HepG2 (cell line): ENCODE results near the gene IMPDH2. TPM values are rescaled to one million over a fixed set of nuclear protein-coding genes. Genes with fewer than 3 reads are reported as not detected.

Experiments used
- AGO2 ChIP-seq: fragments of 200-400 bp; formaldehyde crosslinking; optimal IDR thresholded peaks from 2 replicates; pipeline ENCODE3; 2017; ENCODE audit warnings: mild to moderate bottlenecking, low read depth, low read length, moderate library complexity
- ARNT ChIP-seq: fragments of 450-650 bp; IDR thresholded peaks from 2 replicates; pipeline ENCODE4 v1.6.1; 2017
- CEBPG ChIP-seq: IDR thresholded peaks from 2 replicates; pipeline ENCODE4 v1.6.1; 2016
- DNMT1 ChIP-seq: sonication (generic); formaldehyde crosslinking; IDR thresholded peaks from 2 replicates; pipeline ENCODE4 v1.5.1; 2020; ENCODE audit warnings: mild to moderate bottlenecking, missing genetic modification reagents
- EHMT2 ChIP-seq: fragments of 200-600 bp; sonication (generic); IDR thresholded peaks from 2 replicates; pipeline ENCODE4 v1.7.0; 2017; ENCODE audit warnings: antibody characterized with exemption, low read depth, low read length, borderline replicate concordance
- GFI1 ChIP-seq: sonication (generic); formaldehyde crosslinking; IDR thresholded peaks from 2 replicates; pipeline ENCODE4 v1.5.0; 2020; ENCODE audit warnings: missing genetic modification reagents, mild to moderate bottlenecking, borderline replicate concordance
- PHF8 ChIP-seq: sonication (generic); formaldehyde crosslinking; IDR thresholded peaks from 2 replicates; pipeline ENCODE4 v1.5.0; 2020; ENCODE audit warnings: missing genetic modification reagents
- RXRB ChIP-seq: IDR thresholded peaks from 2 replicates; pipeline ENCODE4 v1.6.1; 2016; ENCODE audit warnings: borderline replicate concordance, missing genetic modification reagents, missing compliant biosample characterization
- SRY ChIP-seq: sonication (generic); formaldehyde crosslinking; IDR thresholded peaks from 2 replicates; pipeline ENCODE4 v1.8.0; 2022; ENCODE audit warnings: mild to moderate bottlenecking, missing genetic modification reagents
- TBX2 ChIP-seq: sonication (generic); formaldehyde crosslinking; IDR thresholded peaks from 2 replicates; pipeline ENCODE4 v1.5.0; 2020; ENCODE audit warnings: missing genetic modification reagents, mild to moderate bottlenecking, borderline replicate concordance
- YEATS4 ChIP-seq: sonication (generic); formaldehyde crosslinking; IDR thresholded peaks from 2 replicates; pipeline ENCODE4 v1.4.0; 2020; ENCODE audit warnings: missing genetic modification reagents, borderline replicate concordance
- ZFP82 ChIP-seq: sonication (generic); formaldehyde crosslinking; IDR thresholded peaks from 2 replicates; pipeline ENCODE4 v1.5.1; 2020; ENCODE audit warnings: mild to moderate bottlenecking, missing genetic modification reagents, borderline replicate concordance
- ZNF101 ChIP-seq: sonication (generic); formaldehyde crosslinking; IDR thresholded peaks from 2 replicates; pipeline ENCODE4 v1.4.0; 2020; ENCODE audit warnings: mild to moderate bottlenecking, low read depth, missing genetic modification reagents, borderline replicate concordance
- ZNF253 ChIP-seq: sonication (generic); formaldehyde crosslinking; IDR thresholded peaks from 2 replicates; pipeline ENCODE4 v1.8.0; 2022; ENCODE audit warnings: mild to moderate bottlenecking, missing genetic modification reagents, borderline replicate concordance
- ZNF333 ChIP-seq: sonication (generic); formaldehyde crosslinking; IDR thresholded peaks from 2 replicates; pipeline ENCODE4 v1.4.0; 2020; ENCODE audit warnings: mild to moderate bottlenecking, missing genetic modification reagents, borderline replicate concordance
- ZNF337 ChIP-seq: sonication (generic); formaldehyde crosslinking; IDR thresholded peaks from 2 replicates; pipeline ENCODE4 v1.5.1; 2020; ENCODE audit warnings: missing genetic modification reagents, low read depth, mild to moderate bottlenecking, borderline replicate concordance
- ZNF367 ChIP-seq: sonication (generic); formaldehyde crosslinking; IDR thresholded peaks from 2 replicates; pipeline ENCODE4 v1.4.0; 2020; ENCODE audit warnings: missing genetic modification reagents, borderline replicate concordance
- ZNF616 ChIP-seq: sonication (generic); formaldehyde crosslinking; IDR thresholded peaks from 2 replicates; pipeline ENCODE4 v1.5.0; 2020; ENCODE audit warnings: low read depth, mild to moderate bottlenecking, missing genetic modification reagents
- ZNF747 ChIP-seq: sonication (generic); formaldehyde crosslinking; IDR thresholded peaks from 2 replicates; pipeline ENCODE4 v1.8.1; 2023; ENCODE audit warnings: missing genetic modification reagents, mild to moderate bottlenecking, borderline replicate concordance
- ZNF761 ChIP-seq: sonication (generic); formaldehyde crosslinking; conservative IDR thresholded peaks from 2 replicates; pipeline ENCODE4 v1.4.0; 2020; ENCODE audit warnings: mild to moderate bottlenecking, missing genetic modification reagents
- ZSCAN29 ChIP-seq: sonication (generic); formaldehyde crosslinking; conservative IDR thresholded peaks from 2 replicates; pipeline ENCODE4 v1.4.0; 2020; ENCODE audit warnings: mild to moderate bottlenecking, missing genetic modification reagents
- ZSCAN30 ChIP-seq: sonication (generic); formaldehyde crosslinking; IDR thresholded peaks from 2 replicates; pipeline ENCODE4 v1.5.0; 2020; ENCODE audit warnings: mild to moderate bottlenecking, missing genetic modification reagents
- polyA plus RNA-seq, 8 experiments: library from polyadenylated mRNA; depleted of rRNA in 3 of 8; stranded (reverse) in 7 of 8; unstranded in 1 of 8; fragments of >200 nt; fragmentation: Illumina TruSeq in 4 of 8; extraction: Trizol in 4 of 8; gene quantifications; 2 replicates each; pipeline versions ENCODE4 v1.2.1 to v1.2.3, GENCODE V29; 2011 to 2016; ENCODE audit warnings: low read depth in 4 of 8, missing spikeins in 1 of 8, mixed read lengths in 1 of 8; ENCODE audit not compliant: insufficient read depth in 1 of 8
- total RNA-seq, 5 experiments: library from RNA; depleted of rRNA; stranded (reverse); fragments of >200 nt; fragmentation: Illumina TruSeq; extraction: Trizol; gene quantifications; 2 replicates each; pipeline ENCODE4 v1.2.3, GENCODE V29; 2016; ENCODE audit warnings: low read depth in 1 of 5
- TF ChIP-seq, protein P1 (sequence below): sonication (generic); formaldehyde crosslinking; IDR thresholded peaks from 2 replicates; pipeline ENCODE4 v1.4.0; 2020; ENCODE audit warnings: mild to moderate bottlenecking, missing genetic modification reagents
- TF ChIP-seq, protein P2 (sequence below): sonication (generic); formaldehyde crosslinking; IDR thresholded peaks from 2 replicates; pipeline ENCODE4 v1.4.0; 2020; ENCODE audit warnings: missing genetic modification reagents

IMPDH2 gene
- total and polyA plus RNA-seq, 2 of the 13 experiments (the other 11 are each of a cell fraction or from before 2014, with no cell fraction given), result 248 to 260 TPM

DNA sequence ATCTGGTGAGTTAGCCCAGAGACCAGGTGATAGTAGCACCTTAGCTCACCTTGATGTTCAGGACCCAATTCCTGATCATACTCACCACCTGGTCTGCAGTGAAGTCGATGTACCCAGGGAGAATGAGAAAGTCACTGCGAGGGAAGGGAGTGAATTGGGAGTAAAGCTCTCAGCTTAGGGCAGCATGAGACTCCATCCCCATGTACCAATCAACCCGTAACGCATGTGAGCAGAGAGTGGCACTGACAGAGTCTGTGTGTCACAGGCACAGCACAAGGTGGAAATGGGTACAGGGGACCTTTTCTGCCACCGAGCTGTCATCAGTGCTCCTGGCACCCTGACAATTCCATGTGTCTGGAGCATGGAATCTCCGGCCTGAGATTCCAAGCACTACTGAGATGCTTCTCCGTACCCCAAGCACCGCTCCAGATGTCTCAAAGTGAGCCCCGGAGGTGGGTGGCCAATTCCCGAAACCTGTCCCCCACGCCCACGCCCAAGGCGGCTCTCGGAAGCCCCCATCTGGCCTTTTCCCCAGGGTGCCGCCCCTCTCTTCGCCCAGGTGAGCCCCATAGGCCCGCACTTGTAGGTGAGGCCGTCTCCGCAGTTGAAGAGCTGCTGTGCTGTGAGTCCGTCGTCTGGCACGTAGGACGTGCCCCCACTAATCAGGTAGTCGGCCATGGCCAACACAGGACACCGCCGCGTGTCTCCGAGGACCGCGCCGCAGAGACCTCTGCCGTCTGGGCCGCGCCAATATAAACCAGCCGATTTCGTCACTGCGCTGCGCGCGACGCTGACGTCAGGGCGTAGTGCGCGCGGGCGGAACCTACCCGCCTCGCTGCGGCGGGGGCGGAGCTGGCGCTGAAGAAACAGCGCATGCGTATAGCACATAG, at the start of gene IMPDH2 (continued):
- TF ChIP-seq, protein P1, sequence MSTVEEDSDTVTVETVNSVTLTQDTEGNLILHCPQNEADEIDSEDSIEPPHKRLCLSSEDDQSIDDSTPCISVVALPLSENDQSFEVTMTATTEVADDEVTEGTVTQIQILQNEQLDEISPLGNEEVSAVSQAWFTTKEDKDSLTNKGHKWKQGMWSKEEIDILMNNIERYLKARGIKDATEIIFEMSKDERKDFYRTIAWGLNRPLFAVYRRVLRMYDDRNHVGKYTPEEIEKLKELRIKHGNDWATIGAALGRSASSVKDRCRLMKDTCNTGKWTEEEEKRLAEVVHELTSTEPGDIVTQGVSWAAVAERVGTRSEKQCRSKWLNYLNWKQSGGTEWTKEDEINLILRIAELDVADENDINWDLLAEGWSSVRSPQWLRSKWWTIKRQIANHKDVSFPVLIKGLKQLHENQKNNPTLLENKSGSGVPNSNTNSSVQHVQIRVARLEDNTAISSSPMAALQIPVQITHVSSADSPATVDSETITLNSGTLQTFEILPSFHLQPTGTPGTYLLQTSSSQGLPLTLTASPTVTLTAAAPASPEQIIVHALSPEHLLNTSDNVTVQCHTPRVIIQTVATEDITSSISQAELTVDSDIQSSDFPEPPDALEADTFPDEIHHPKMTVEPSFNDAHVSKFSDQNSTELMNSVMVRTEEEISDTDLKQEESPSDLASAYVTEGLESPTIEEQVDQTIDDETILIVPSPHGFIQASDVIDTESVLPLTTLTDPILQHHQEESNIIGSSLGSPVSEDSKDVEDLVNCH (CRISPR knock-in tag), result no peak
- TF ChIP-seq ZNF747 (CRISPR knock-in tag), result peak; percentile 93; the same call in 1 of the 2 replicates
- peak; percentile 80; the same call in 1 of the 2 replicates for TF ChIP-seq ZNF253
- TF ChIP-seq PHF8 (CRISPR knock-in tag), result peak; percentile 91
- TF ChIP-seq ZFP82, result peak; percentile 91; the same call in 1 of the 2 replicates
- TF ChIP-seq, protein P2, sequence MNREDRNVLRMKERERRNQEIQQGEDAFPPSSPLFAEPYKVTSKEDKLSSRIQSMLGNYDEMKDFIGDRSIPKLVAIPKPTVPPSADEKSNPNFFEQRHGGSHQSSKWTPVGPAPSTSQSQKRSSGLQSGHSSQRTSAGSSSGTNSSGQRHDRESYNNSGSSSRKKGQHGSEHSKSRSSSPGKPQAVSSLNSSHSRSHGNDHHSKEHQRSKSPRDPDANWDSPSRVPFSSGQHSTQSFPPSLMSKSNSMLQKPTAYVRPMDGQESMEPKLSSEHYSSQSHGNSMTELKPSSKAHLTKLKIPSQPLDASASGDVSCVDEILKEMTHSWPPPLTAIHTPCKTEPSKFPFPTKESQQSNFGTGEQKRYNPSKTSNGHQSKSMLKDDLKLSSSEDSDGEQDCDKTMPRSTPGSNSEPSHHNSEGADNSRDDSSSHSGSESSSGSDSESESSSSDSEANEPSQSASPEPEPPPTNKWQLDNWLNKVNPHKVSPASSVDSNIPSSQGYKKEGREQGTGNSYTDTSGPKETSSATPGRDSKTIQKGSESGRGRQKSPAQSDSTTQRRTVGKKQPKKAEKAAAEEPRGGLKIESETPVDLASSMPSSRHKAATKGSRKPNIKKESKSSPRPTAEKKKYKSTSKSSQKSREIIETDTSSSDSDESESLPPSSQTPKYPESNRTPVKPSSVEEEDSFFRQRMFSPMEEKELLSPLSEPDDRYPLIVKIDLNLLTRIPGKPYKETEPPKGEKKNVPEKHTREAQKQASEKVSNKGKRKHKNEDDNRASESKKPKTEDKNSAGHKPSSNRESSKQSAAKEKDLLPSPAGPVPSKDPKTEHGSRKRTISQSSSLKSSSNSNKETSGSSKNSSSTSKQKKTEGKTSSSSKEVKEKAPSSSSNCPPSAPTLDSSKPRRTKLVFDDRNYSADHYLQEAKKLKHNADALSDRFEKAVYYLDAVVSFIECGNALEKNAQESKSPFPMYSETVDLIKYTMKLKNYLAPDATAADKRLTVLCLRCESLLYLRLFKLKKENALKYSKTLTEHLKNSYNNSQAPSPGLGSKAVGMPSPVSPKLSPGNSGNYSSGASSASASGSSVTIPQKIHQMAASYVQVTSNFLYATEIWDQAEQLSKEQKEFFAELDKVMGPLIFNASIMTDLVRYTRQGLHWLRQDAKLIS (CRISPR knock-in tag), result peak; percentile 68; the same call in 1 of the 2 replicates
- peak; percentile 85 for TF ChIP-seq TBX2 (CRISPR knock-in tag)
- TF ChIP-seq AGO2, result peak; percentile 100
- peak; percentile 93; the same call in 1 of the 2 replicates for TF ChIP-seq ZNF761 (CRISPR knock-in tag)
- TF ChIP-seq RXRB (CRISPR knock-in tag), result peak; percentile 75
- no peak for TF ChIP-seq EHMT2
- peak; percentile 82; the same call in 1 of the 2 replicates for TF ChIP-seq ZNF616
- peak; percentile 53; the same call in 1 of the 2 replicates for TF ChIP-seq GFI1 (CRISPR knock-in tag)
- TF ChIP-seq CEBPG (CRISPR knock-in tag), result peak; percentile 97
- peak; percentile 88 for TF ChIP-seq YEATS4
- TF ChIP-seq ZNF333 (CRISPR knock-in tag), result 0 out of 2 replicates have a peak, but pooled peaks have one; percentile 92
- TF ChIP-seq SRY (CRISPR knock-in tag), result no peak; the same call in 1 of the 2 replicates
- no peak for TF ChIP-seq ZNF337 (CRISPR knock-in tag)
- peak; percentile 83; the same call in 1 of the 2 replicates for TF ChIP-seq ZNF367 (CRISPR knock-in tag)
- TF ChIP-seq DNMT1, result peak; percentile 95; the same call in 1 of the 2 replicates
- 0 out of 2 replicates have a peak, but pooled peaks have one; percentile 55 for TF ChIP-seq ZSCAN29 (CRISPR knock-in tag)
- peak; percentile 58; the same call in 1 of the 2 replicates for TF ChIP-seq ZSCAN30
- no peak for TF ChIP-seq ARNT
- TF ChIP-seq ZNF101 (CRISPR knock-in tag), result no peak
